SH-SY5Y (cell line): ENCODE measurements around the gene FBXW8.

Experiments
- GATA2 ChIP-seq: IDR thresholded peaks from 2 replicates; pipeline ENCODE4 v1.6.1; 2011; ENCODE audit warnings: mild to moderate bottlenecking, low read depth, low read length
- GATA3 ChIP-seq: IDR thresholded peaks from 2 replicates; pipeline ENCODE4 v1.6.1; 2011; ENCODE audit warnings: low read depth, mild to moderate bottlenecking, low read length, moderate library complexity

DNA sequence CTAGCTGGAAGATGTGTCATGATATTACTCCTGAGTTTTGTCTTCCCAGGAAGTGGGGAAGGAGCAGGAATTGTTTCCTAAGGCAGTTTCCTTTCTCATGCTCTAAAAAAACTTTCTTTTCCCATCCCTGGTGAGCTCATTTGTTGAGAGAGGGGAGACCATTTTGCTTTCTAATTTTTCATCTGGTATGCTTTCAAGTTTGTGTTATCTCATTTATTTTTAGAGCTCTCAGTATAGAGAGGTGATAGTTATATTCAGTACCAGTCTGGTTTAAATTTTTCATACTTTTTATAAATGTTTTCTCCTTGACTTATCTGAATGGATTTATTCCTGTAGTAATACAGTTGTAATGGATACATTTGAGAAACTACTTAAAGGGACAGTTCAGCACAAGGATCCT is 79.6 kb downstream of the FBXW8 start:
- TF ChIP-seq GATA2 (no peak), GATA3 (no peak)
